HepG2 (cell line): ENCODE results near the gene FERMT2. TPM values are rescaled to one million over a fixed set of nuclear protein-coding genes. Genes with fewer than 3 reads are reported as not detected.

Source experiments
- ATAC-seq: fragments of 200-7000 bp; cut with Tn5 transposase; 3 replicates; pipeline ENCODE4 v1.9.1; 2020; ENCODE audit warnings: mild to moderate bottlenecking, moderate library complexity
- BruUV-seq: library from RNA; stranded (reverse); fragments of 400-500 nt; replicated peaks from 2 replicates; lab custom pipeline; 2021; lab: Mats Ljungman, UMichigan
- CTCF ChIA-PET: fragments of 300-600 bp; formaldehyde crosslinking; extraction: SDS; loops from one replicate; lab custom pipeline; 2021; ENCODE audit warnings: low total read pairs, inconsistent platforms, low intra/inter-chr PET ratio; lab: Yijun Ruan, JAX
- POLR2A ChIA-PET: fragments of 350-600 bp; sonication (Branson Sonifier 250); formaldehyde crosslinking; loops from one replicate; lab custom pipeline; 2020; ENCODE audit warnings: antibody characterized with exemption, inconsistent platforms; lab: Yijun Ruan, JAX
- DNase-seq: peaks from one replicate; pipeline ENCODE4 v3.0.0-alpha.2; 2015; ENCODE audit warnings: low spot score
- FAIRE-seq: peaks from 3 replicates; lab custom pipeline; 2011; peaks lifted over from hg19 to GRCh38; lab: Jason Lieb, UNC
- H2AFZ ChIP-seq: one replicate; pipeline ENCODE4 v1.6.1; 2011; ENCODE audit warnings: low read length, inconsistent platforms
- H3K27ac ChIP-seq: fragments of 300-600 bp; 3 replicates; pipeline ENCODE4 v1.8.0; 2011; ENCODE audit warnings: mixed run types, mild to moderate bottlenecking, mixed read lengths, low read length, inconsistent platforms; ENCODE audit not compliant: insufficient read depth; ENCODE audit errors: extremely low read length
- H3K27me3 ChIP-seq, 2 experiments: fragments of 200-600 bp in 1 of 2; 2 replicates in 1 of 2; 3 replicates in 1 of 2; pipeline versions ENCODE4 v1.6.0 to v1.8.0; 2011; ENCODE audit warnings: low read length in 2 of 2, mild to moderate bottlenecking in 2 of 2, moderate library complexity in 2 of 2, inconsistent platforms in 1 of 2; ENCODE audit not compliant: insufficient read depth in 2 of 2, control insufficient read depth in 1 of 2
- H3K36me3 ChIP-seq, 2 experiments: fragments of 200-600 bp in 1 of 2; replicated peaks in 1 of 2; 2 replicates in 1 of 2; 3 replicates in 1 of 2; pipeline versions ENCODE4 v1.5.1 to v1.8.0; 2011; ENCODE audit warnings: low read length in 2 of 2, inconsistent platforms in 1 of 2; ENCODE audit not compliant: insufficient read depth in 2 of 2, control insufficient read depth in 1 of 2
- H3K4me1 ChIP-seq: 2 replicates; pipeline ENCODE4 v1.5.1; 2012; ENCODE audit warnings: low read length, inconsistent platforms; ENCODE audit not compliant: insufficient read depth
- H3K4me2 ChIP-seq: 2 replicates; pipeline ENCODE4 v1.6.0; 2011; ENCODE audit warnings: low read depth, low read length, inconsistent platforms
- H3K4me3 ChIP-seq, 3 experiments: fragments of 200-600 bp in 1 of 3; sonication (generic), shearing (Covaris generic) in 1 of 3; replicated peaks in 1 of 3; 2 replicates each; pipeline ENCODE4 v1.5.1; 2011 to 2016; ENCODE audit warnings: low read length in 3 of 3, inconsistent platforms in 2 of 3, low read depth in 2 of 3, mild to moderate bottlenecking in 2 of 3, control low read depth in 1 of 3, mixed read lengths in 1 of 3; ENCODE audit not compliant: insufficient read depth in 1 of 3
- H3K79me2 ChIP-seq: one replicate; pipeline ENCODE4 v1.6.1; 2011; ENCODE audit warnings: low read length, inconsistent platforms; ENCODE audit not compliant: insufficient read depth
- H3K9ac ChIP-seq: 2 replicates; pipeline ENCODE4 v1.6.0; 2011; ENCODE audit warnings: mild to moderate bottlenecking, low read depth, low read length, inconsistent platforms; ENCODE audit not compliant: insufficient read depth
- H3K9me3 ChIP-seq: 2 replicates; pipeline ENCODE4 v1.5.1; 2012; ENCODE audit warnings: mild to moderate bottlenecking, low read length
- H4K20me1 ChIP-seq: 2 replicates; pipeline ENCODE4 v1.6.0; 2011; ENCODE audit warnings: inconsistent platforms, mild to moderate bottlenecking, low read length, moderate library complexity; ENCODE audit not compliant: insufficient read depth
- ELF3 ChIP-seq: IDR thresholded peaks from 2 replicates; pipeline ENCODE4 v1.6.1; 2016; ENCODE audit warnings: missing genetic modification reagents, missing compliant biosample characterization
- FOXK1 ChIP-seq: sonication (generic); formaldehyde crosslinking; IDR thresholded peaks from 2 replicates; pipeline ENCODE4 v1.4.0; 2020; ENCODE audit warnings: low read depth, missing genetic modification reagents, borderline replicate concordance
- HMG20A ChIP-seq: IDR thresholded peaks from 2 replicates; pipeline ENCODE4 v1.6.1; 2016; ENCODE audit warnings: borderline replicate concordance
- MIER2 ChIP-seq: IDR thresholded peaks from 2 replicates; pipeline ENCODE4 v1.6.1; 2016; ENCODE audit warnings: missing biosample characterization, missing genetic modification reagents
- MLLT10 ChIP-seq: sonication (generic); formaldehyde crosslinking; IDR thresholded peaks from 2 replicates; pipeline ENCODE4 v1.4.0; 2020; ENCODE audit warnings: missing genetic modification reagents
- NFIB ChIP-seq: sonication (generic); formaldehyde crosslinking; IDR thresholded peaks from 2 replicates; pipeline ENCODE4 v1.9.0; 2021; ENCODE audit warnings: missing genetic modification reagents, mild to moderate bottlenecking, borderline replicate concordance
- SMARCC2 ChIP-seq: fragments of 450-650 bp; IDR thresholded peaks from 2 replicates; pipeline ENCODE4 v1.6.1; 2017; ENCODE audit warnings: antibody characterized with exemption, mild to moderate bottlenecking
- STAG1 ChIP-seq: sonication (generic); formaldehyde crosslinking; IDR thresholded peaks from 2 replicates; pipeline ENCODE4 v1.4.0; 2020; ENCODE audit warnings: missing genetic modification reagents
- TOE1 ChIP-seq: sonication (generic); formaldehyde crosslinking; IDR thresholded peaks from 2 replicates; pipeline ENCODE4 v1.4.0; 2020; ENCODE audit warnings: mild to moderate bottlenecking, missing genetic modification reagents
- ZC3H4 ChIP-seq: sonication (generic); formaldehyde crosslinking; IDR thresholded peaks from 2 replicates; pipeline ENCODE4 v1.4.0; 2020; ENCODE audit warnings: missing genetic modification reagents, borderline replicate concordance
- ZNF546 ChIP-seq: sonication (generic); formaldehyde crosslinking; conservative IDR thresholded peaks from 2 replicates; pipeline ENCODE4 v1.8.1; 2023; ENCODE audit warnings: mild to moderate bottlenecking, missing genetic modification reagents
- WGBS: methylation state at CpG from one replicate; pipeline ENCODE4 v1.1.6; 2017; ENCODE audit warnings: low lambda C conversion rate; 5-methylcytosine and 5-hydroxymethylcytosine counted together
- in situ Hi-C: cut with HindIII; loops from 2 replicates; pipeline ENCODE4 v1.10.0; 2017; ENCODE audit warnings: low pct_unique_long_range_greater_than_20kb; ENCODE audit not compliant: extremely low pct_ligation_motif_present
- intact Hi-C: fragments of 100-400 bp; cut with micrococcal nuclease; formaldehyde crosslinking; loops from one replicate; pipeline ENCODE4 v1.10.0; 2022; ENCODE audit not compliant: unreplicated experiment
- polyA plus RNA-seq, 8 experiments: library from polyadenylated mRNA; depleted of rRNA in 3 of 8; stranded (reverse) in 7 of 8; unstranded in 1 of 8; fragments of >200 nt; fragmentation: Illumina TruSeq in 4 of 8; extraction: Trizol in 4 of 8; gene quantifications; 2 replicates each; pipeline versions ENCODE4 v1.2.1 to v1.2.3, GENCODE V29; 2011 to 2016; ENCODE audit warnings: low read depth in 4 of 8, missing spikeins in 1 of 8, mixed read lengths in 1 of 8; ENCODE audit not compliant: insufficient read depth in 1 of 8
- total RNA-seq, 5 experiments: library from RNA; depleted of rRNA; stranded (reverse); fragments of >200 nt; fragmentation: Illumina TruSeq; extraction: Trizol; gene quantifications; 2 replicates each; pipeline ENCODE4 v1.2.3, GENCODE V29; 2016; ENCODE audit warnings: low read depth in 1 of 5
- TF ChIP-seq, protein P1 (sequence below): sonication (generic); formaldehyde crosslinking; IDR thresholded peaks from 2 replicates; pipeline ENCODE4 v1.5.0; 2020; ENCODE audit warnings: mild to moderate bottlenecking, missing genetic modification reagents, moderate library complexity
- TF ChIP-seq, protein P2 (sequence below): sonication (generic); formaldehyde crosslinking; IDR thresholded peaks from 2 replicates; pipeline ENCODE4 v1.4.0; 2020; ENCODE audit warnings: missing genetic modification reagents
- TF ChIP-seq, protein P3 (sequence below): sonication (generic); formaldehyde crosslinking; conservative IDR thresholded peaks from 2 replicates; pipeline ENCODE4 v1.4.0; 2020; ENCODE audit warnings: missing genetic modification reagents
- TF ChIP-seq, protein P4 (sequence below): sonication (generic); formaldehyde crosslinking; IDR thresholded peaks from 2 replicates; pipeline ENCODE4 v1.4.0; 2020; ENCODE audit warnings: missing genetic modification reagents, borderline replicate concordance

Gene FERMT2
- total and polyA plus RNA-seq, 2 of the 13 experiments (the other 11 are each of a cell fraction or from before 2014, with no cell fraction given), result 36.2 to 60.4 TPM

DNA sequence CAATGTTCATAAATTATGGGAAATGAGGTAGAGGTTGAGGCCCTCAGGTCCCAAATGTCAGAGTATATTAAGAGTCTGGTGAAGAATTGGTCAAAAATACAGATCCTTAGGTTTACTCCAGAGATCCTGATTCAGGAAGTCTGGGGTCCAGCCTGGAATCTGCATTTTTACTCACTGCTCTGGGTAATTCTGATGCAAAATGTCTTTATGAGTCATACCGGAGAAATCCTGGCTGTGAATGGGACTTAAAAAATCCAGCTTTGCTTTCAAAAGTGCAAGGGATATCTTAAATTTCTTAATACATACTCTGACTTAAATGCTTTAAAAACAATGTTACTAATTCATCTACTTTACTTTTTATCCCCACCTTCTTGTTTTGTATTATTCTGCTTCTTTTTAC lies 74.5 kb downstream of the FERMT2 start (continued):
- no peak for TF ChIP-seq ZNF546 (CRISPR knock-in tag)
- no peak for TF ChIP-seq MIER2
- no peak for TF ChIP-seq ELF3 (CRISPR knock-in tag)
- no peak for TF ChIP-seq MLLT10 (CRISPR knock-in tag)
- TF ChIP-seq, protein P1, sequence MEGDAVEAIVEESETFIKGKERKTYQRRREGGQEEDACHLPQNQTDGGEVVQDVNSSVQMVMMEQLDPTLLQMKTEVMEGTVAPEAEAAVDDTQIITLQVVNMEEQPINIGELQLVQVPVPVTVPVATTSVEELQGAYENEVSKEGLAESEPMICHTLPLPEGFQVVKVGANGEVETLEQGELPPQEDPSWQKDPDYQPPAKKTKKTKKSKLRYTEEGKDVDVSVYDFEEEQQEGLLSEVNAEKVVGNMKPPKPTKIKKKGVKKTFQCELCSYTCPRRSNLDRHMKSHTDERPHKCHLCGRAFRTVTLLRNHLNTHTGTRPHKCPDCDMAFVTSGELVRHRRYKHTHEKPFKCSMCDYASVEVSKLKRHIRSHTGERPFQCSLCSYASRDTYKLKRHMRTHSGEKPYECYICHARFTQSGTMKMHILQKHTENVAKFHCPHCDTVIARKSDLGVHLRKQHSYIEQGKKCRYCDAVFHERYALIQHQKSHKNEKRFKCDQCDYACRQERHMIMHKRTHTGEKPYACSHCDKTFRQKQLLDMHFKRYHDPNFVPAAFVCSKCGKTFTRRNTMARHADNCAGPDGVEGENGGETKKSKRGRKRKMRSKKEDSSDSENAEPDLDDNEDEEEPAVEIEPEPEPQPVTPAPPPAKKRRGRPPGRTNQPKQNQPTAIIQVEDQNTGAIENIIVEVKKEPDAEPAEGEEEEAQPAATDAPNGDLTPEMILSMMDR (CRISPR knock-in tag), result no peak
- TF ChIP-seq FOXK1 (CRISPR knock-in tag), result no peak
- no peak for TF ChIP-seq HMG20A
- no peak for TF ChIP-seq NFIB

DNA sequence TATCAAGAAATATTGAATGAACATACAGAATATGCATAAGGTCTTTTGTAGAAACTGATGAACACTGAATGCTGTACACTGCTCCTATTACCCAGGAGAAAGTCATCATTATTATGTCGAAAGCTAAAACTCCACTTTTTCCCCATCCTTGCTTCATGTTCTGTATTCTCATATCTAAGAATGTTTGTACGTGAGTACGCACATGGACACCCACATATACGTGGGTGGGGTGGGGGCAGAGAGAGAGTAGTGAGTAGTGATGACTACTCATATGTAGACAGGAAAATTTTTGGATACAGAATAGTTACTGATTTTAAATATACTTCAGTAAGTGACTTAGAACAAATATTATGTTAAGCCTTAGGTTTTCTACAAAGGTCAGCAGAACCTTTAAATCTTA lies 75.1 kb downstream of the FERMT2 start:
- no peak overlapping the region for H3K9ac ChIP-seq
- H3K36me3 ChIP-seq, result peaks cover 24 to 69% of the 10 kb centered on the region in 2 experiments
- no peaks in the 10 kb centered on the region for H3K79me2 ChIP-seq
- in situ Hi-C loops, result no loop called here
- H3K9me3 ChIP-seq, result no peaks in the 10 kb centered on the region
- ATAC-seq (no peak), FAIRE-seq (no peak), DNase-seq (no peak)
- no peak overlapping the region for H3K4me3 ChIP-seq
- no peak overlapping the region for H3K27ac ChIP-seq
- H3K4me1 ChIP-seq, result no peaks in the 10 kb centered on the region
- intact Hi-C loops, result no loop called here
- H4K20me1 ChIP-seq, result no peaks in the 10 kb centered on the region
- H2AFZ ChIP-seq, result no peak overlapping the region
- ChIA-PET CTCF (no interaction called here), POLR2A (no interaction called here)
- WGBS, result 96% methylated on average over 4 of the region's 4 CpGs
- H3K27me3 ChIP-seq, result no peaks in the 10 kb centered on the region
- BruUV-seq, result no TSS peak
- no peak overlapping the region for H3K4me2 ChIP-seq
- TF ChIP-seq, protein P2, sequence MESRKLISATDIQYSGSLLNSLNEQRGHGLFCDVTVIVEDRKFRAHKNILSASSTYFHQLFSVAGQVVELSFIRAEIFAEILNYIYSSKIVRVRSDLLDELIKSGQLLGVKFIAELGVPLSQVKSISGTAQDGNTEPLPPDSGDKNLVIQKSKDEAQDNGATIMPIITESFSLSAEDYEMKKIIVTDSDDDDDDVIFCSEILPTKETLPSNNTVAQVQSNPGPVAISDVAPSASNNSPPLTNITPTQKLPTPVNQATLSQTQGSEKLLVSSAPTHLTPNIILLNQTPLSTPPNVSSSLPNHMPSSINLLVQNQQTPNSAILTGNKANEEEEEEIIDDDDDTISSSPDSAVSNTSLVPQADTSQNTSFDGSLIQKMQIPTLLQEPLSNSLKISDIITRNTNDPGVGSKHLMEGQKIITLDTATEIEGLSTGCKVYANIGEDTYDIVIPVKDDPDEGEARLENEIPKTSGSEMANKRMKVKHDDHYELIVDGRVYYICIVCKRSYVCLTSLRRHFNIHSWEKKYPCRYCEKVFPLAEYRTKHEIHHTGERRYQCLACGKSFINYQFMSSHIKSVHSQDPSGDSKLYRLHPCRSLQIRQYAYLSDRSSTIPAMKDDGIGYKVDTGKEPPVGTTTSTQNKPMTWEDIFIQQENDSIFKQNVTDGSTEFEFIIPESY, result no peak
- TF ChIP-seq STAG1 (CRISPR knock-in tag), result no peak
- no peak for TF ChIP-seq TOE1 (CRISPR knock-in tag)
- TF ChIP-seq, protein P3, sequence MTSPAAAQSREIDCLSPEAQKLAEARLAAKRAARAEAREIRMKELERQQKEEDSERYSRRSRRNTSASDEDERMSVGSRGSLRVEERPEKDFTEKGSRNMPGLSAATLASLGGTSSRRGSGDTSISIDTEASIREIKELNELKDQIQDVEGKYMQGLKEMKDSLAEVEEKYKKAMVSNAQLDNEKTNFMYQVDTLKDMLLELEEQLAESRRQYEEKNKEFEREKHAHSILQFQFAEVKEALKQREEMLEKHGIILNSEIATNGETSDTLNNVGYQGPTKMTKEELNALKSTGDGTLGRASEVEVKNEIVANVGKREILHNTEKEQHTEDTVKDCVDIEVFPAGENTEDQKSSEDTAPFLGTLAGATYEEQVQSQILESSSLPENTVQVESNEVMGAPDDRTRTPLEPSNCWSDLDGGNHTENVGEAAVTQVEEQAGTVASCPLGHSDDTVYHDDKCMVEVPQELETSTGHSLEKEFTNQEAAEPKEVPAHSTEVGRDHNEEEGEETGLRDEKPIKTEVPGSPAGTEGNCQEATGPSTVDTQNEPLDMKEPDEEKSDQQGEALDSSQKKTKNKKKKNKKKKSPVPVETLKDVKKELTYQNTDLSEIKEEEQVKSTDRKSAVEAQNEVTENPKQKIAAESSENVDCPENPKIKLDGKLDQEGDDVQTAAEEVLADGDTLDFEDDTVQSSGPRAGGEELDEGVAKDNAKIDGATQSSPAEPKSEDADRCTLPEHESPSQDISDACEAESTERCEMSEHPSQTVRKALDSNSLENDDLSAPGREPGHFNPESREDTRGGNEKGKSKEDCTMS (CRISPR knock-in tag), result no peak
- TF ChIP-seq SMARCC2, result no peak
- TF ChIP-seq, protein P4, sequence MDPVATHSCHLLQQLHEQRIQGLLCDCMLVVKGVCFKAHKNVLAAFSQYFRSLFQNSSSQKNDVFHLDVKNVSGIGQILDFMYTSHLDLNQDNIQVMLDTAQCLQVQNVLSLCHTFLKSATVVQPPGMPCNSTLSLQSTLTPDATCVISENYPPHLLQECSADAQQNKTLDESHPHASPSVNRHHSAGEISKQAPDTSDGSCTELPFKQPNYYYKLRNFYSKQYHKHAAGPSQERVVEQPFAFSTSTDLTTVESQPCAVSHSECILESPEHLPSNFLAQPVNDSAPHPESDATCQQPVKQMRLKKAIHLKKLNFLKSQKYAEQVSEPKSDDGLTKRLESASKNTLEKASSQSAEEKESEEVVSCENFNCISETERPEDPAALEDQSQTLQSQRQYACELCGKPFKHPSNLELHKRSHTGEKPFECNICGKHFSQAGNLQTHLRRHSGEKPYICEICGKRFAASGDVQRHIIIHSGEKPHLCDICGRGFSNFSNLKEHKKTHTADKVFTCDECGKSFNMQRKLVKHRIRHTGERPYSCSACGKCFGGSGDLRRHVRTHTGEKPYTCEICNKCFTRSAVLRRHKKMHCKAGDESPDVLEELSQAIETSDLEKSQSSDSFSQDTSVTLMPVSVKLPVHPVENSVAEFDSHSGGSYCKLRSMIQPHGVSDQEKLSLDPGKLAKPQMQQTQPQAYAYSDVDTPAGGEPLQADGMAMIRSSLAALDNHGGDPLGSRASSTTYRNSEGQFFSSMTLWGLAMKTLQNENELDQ (CRISPR knock-in tag), result no peak
- TF ChIP-seq ZC3H4 (CRISPR knock-in tag), result no peak
